DMS53 (cell line): ENCODE measurements around the gene HEMK1.

Source experiments
- DNase-seq: peaks from one replicate; lab custom pipeline; 2025; lab: John Stamatoyannopoulos, UW

HEMK1 gene

GRCh38 chr3:50542177-50543034 lies 26.9 kb upstream of the HEMK1 start:
- peak; percentile 52 for DNase-seq

- DNase-seq, result no peak
Measured at GRCh38 chr3:50545781-50546180, 23.5 kb upstream of the HEMK1 start.

- no peak for DNase-seq
Measured at GRCh38 chr3:50549226-50549625, 20.1 kb upstream of the HEMK1 start.

GRCh38 chr3:50550079-50550736 lies 19.1 kb upstream of the HEMK1 start:
- DNase-seq, result peak; percentile 34

- DNase-seq, result no peak
Measured at GRCh38 chr3:50551054-50551659, 18.2 kb upstream of the HEMK1 start.

GRCh38 chr3:50551681-50552435 lies 17.5 kb upstream of the HEMK1 start:
- DNase-seq, result no peak

GRCh38 chr3:50552598-50552997 lies 16.7 kb upstream of the HEMK1 start:
- no peak for DNase-seq

GRCh38 chr3:50554553-50554952 lies 14.8 kb upstream of the HEMK1 start:
- DNase-seq, result no peak

- no peak for DNase-seq
Measured at GRCh38 chr3:50557106-50557505, 12.2 kb upstream of the HEMK1 start.

GRCh38 chr3:50557915-50558314 lies 11.4 kb upstream of the HEMK1 start:
- DNase-seq, result no peak

GRCh38 chr3:50559702-50560101 lies 9.6 kb upstream of the HEMK1 start:
- peak; percentile 13 for DNase-seq

- no peak for DNase-seq
Measured at GRCh38 chr3:50562861-50563260, 6.5 kb upstream of the HEMK1 start.

- no peak for DNase-seq
Measured at GRCh38 chr3:50563867-50564266, 5.5 kb upstream of the HEMK1 start.

GRCh38 chr3:50564321-50564720 lies 5.0 kb upstream of the HEMK1 start:
- no peak for DNase-seq

- no peak for DNase-seq
Measured at GRCh38 chr3:50567011-50567385, 2.3 kb upstream of the HEMK1 start.

- DNase-seq, result peak; percentile 81
Measured at GRCh38 chr3:50567386-50568167, 1.7 kb upstream of the HEMK1 start, which contains the start of gene C3orf18. TSS of gene C3orf18 (minus strand) at chr3:50567747. CDS start at chr3:50565699, 2,048 bp downstream.

- DNase-seq, result no peak
Measured at GRCh38 chr3:50570508-50571279, 1.4 kb downstream of the HEMK1 start.

GRCh38 chr3:50571486-50571885 lies 2.2 kb downstream of the HEMK1 start:
- DNase-seq, result no peak

GRCh38 chr3:50572158-50572557 lies 2.8 kb downstream of the HEMK1 start:
- peak; percentile 56 for DNase-seq

- DNase-seq, result no peak
Measured at GRCh38 chr3:50572801-50573371, 3.6 kb downstream of the HEMK1 start.
